Upper lobe of right lung (tissue), 1 donor: ENCODE results near the gene IQUB. TPM values are rescaled to one million over a fixed set of nuclear protein-coding genes. Genes with fewer than 3 reads are reported as not detected.

Experiments
- ATAC-seq: fragments of 200-7000 bp; cut with Tn5 transposase; one replicate; pipeline ENCODE4 v1.9.1; 2020; ENCODE audit warnings: mild to moderate bottlenecking, moderate library complexity
- DNase-seq: peaks from one replicate; pipeline ENCODE4 v3.0.0-alpha.2; 2020
- H3K27ac ChIP-seq: fragments of 200-600 bp; one replicate; pipeline ENCODE4 v1.8.0; 2022
- H3K27me3 ChIP-seq: fragments of 200-600 bp; one replicate; pipeline ENCODE4 v1.8.0; 2022; ENCODE audit warnings: mild to moderate bottlenecking
- H3K36me3 ChIP-seq: fragments of 200-600 bp; one replicate; pipeline ENCODE4 v1.8.0; 2022
- H3K4me1 ChIP-seq: fragments of 200-600 bp; one replicate; pipeline ENCODE4 v1.8.0; 2022
- H3K4me3 ChIP-seq: fragments of 200-600 bp; one replicate; pipeline ENCODE4 v1.8.0; 2022; ENCODE audit warnings: mild to moderate bottlenecking
- H3K9me3 ChIP-seq: fragments of 200-600 bp; one replicate; pipeline ENCODE4 v1.8.0; 2022
- intact Hi-C: fragments of 100-400 bp; cut with DNase I; formaldehyde crosslinking; loops from one replicate; pipeline ENCODE4 v1.11.0; 2022
- total RNA-seq: library from RNA; stranded (reverse); fragmentation: NEBNext Ultra II Directional; extraction: Animal tissue kit (Norgen Biotek cat#: 25700); gene quantifications from one replicate; pipeline ENCODE4 v1.2.1, GENCODE V29; 2021
- TF ChIP-seq, protein P1 (sequence below): fragments of 200-600 bp; IDR thresholded peaks from one replicate; pipeline ENCODE4 v1.8.0; 2022; ENCODE audit warnings: antibody characterized with exemption
- donor health status: DM: no; HTN: yes; CAD: no; lungs with severe emphysema.

The IQUB gene
- total RNA-seq, 1 donor from 2014 or later: 0.75 TPM

DNA sequence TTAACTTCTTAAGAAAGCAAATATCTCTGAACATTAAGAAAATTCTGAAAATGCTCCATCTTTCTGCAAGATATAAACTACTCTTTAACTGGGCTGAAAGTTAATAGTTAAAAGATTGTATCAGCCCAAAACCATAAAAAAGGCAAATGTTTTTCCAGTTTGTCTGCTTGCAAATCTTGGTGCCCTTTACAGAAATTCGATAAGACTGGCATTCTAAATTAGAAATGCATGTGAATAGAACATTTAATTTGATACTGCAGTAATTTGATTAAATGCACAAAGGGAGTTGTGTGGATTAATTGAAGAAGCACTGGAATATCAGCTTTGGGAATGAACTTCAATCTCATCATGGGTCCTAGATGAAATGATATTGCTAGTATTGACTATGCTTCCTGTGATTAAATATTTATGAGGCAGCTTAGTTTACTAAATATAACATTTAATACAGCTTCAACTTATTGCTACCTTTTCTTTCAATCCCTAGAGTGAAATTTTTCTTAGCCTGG is 78.4 kb downstream of the IQUB start:
- H3K27ac ChIP-seq: no peak overlapping the region
- H3K4me3 ChIP-seq: no peak overlapping the region
- DNase-seq (no peak), ATAC-seq (no peak)
- no peaks in the 10 kb centered on the region for H3K27me3 ChIP-seq
- intact Hi-C loops: no loop called here
- H3K4me1 ChIP-seq: no peaks in the 10 kb centered on the region
- H3K36me3 ChIP-seq: no peaks in the 10 kb centered on the region
- TF ChIP-seq, protein P1, sequence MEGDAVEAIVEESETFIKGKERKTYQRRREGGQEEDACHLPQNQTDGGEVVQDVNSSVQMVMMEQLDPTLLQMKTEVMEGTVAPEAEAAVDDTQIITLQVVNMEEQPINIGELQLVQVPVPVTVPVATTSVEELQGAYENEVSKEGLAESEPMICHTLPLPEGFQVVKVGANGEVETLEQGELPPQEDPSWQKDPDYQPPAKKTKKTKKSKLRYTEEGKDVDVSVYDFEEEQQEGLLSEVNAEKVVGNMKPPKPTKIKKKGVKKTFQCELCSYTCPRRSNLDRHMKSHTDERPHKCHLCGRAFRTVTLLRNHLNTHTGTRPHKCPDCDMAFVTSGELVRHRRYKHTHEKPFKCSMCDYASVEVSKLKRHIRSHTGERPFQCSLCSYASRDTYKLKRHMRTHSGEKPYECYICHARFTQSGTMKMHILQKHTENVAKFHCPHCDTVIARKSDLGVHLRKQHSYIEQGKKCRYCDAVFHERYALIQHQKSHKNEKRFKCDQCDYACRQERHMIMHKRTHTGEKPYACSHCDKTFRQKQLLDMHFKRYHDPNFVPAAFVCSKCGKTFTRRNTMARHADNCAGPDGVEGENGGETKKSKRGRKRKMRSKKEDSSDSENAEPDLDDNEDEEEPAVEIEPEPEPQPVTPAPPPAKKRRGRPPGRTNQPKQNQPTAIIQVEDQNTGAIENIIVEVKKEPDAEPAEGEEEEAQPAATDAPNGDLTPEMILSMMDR: no peak
- no peaks in the 10 kb centered on the region for H3K9me3 ChIP-seq

DNA sequence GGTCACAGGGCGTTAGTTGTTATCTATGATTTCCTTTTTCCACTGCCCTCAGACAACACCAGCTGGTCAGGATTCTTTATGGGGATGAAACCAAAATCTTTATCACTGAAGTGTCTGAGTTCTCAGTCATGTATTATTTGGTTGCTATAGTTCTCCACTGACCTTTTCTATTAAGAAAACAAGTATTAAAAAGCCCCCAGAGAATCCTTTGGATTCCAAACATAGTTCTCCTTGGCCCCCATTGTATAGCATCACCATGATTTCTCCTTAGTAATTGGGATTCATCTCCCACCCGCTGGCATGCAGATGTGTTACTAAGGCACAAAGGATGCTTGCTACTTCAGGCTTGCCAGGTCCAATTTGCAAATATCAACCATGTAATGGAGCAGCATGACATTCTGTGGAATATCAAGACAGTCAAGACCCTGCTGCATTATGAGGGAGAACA is 94.3 kb downstream of the IQUB start:
- no peak overlapping the region for H3K4me3 ChIP-seq
- H3K27ac ChIP-seq: no peak overlapping the region
- no peaks in the 10 kb centered on the region for H3K27me3 ChIP-seq
- H3K9me3 ChIP-seq: no peaks in the 10 kb centered on the region
- H3K4me1 ChIP-seq: no peaks in the 10 kb centered on the region
- H3K36me3 ChIP-seq: no peaks in the 10 kb centered on the region
- TF ChIP-seq, protein P1: no peak
- ATAC-seq (no peak), DNase-seq (no peak)
- intact Hi-C loops: no loop called here

DNA sequence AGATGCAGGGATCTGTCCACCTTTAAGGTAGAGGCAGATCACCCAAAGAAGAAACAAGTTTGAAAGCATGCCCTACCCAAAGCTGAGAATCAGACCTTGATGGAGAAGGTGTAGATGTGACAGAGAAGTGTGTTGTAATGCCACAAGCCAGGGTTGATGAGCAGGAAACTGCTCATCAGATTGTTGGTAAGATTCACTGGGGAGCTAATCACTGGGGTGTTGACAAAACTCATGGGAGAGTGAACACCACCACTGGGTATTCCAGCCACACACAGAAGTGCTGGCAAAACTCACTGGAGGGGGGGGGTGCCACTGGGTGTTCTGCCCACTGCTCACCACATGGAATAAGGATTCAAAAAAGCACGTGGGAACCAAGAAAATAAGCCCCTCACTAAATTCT is 95.2 kb downstream of the IQUB start:
- Histone ChIP-seq H3K9me3 (no peaks in the 10 kb centered on the region), H3K36me3 (no peaks in the 10 kb centered on the region), H3K4me3 (no peak overlapping the region), H3K4me1 (no peaks in the 10 kb centered on the region), H3K27me3 (no peaks in the 10 kb centered on the region), H3K27ac (no peak overlapping the region)
- no peak for DNase-seq
- ATAC-seq: no peak
- TF ChIP-seq, protein P1: no peak
- intact Hi-C loops: no loop called here

DNA sequence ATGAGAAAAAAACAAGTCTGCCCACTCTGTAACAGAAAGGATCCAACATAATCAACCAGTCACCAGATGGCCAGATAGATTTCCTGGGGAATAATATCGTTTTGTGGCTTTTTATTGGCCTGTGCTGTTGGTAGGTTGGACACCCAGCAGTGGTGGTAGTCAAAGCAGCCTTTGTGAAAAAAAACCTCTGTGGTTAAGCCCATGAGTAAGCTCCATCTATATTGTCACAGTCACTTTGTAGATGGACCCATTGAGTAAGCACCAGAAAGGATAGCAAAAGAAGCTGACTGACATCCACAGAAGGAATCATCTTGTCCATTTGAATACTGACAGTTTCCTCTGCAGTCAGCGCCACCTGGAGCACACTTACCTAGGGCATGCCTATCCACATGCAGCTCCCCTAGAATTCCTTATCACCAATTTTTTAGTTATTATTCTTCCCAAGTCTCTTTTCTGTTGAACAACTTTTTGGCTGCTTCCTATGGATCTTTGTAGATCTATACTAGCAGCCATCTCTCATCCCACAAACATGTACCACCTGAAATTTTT is 96.9 kb downstream of the IQUB start:
- H3K36me3 ChIP-seq: no peaks in the 10 kb centered on the region
- no peaks in the 10 kb centered on the region for H3K9me3 ChIP-seq
- no peaks in the 10 kb centered on the region for H3K4me1 ChIP-seq
- TF ChIP-seq, protein P1: no peak
- no peak for ATAC-seq
- no peak overlapping the region for H3K27ac ChIP-seq
- DNase-seq: no peak
- no peaks in the 10 kb centered on the region for H3K27me3 ChIP-seq
- intact Hi-C loops: no loop called here
- no peak overlapping the region for H3K4me3 ChIP-seq

DNA sequence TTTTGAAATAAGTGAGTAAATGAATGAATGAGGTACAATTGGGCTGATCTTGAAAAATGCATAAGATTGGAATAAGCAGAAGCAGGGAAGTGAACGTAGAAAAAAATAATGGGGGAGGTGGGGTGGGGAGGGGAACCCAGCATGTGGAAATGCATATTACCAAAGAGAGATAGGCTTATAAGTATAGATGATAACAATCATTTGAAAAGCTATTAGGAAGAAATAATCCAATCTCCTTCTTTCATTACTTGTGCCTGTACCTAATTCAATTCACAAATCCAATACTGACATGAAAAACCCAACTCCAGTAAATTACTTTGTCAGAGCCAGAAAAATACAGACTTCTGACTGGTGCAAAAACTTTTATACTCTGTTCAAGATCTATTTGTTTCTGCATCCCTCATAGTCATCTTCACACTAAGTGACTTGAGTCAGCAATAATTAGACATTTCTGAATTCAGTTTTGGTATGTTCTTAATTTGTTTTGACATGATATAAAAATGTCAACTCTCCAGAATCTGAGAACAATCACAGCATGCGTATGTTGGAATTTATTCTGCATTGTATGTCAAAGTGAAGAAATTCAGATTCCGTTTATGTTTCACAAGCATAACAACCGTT is 99.2 kb downstream of the IQUB start:
- Histone ChIP-seq H3K36me3 (no peaks in the 10 kb centered on the region), H3K4me1 (no peaks in the 10 kb centered on the region), H3K9me3 (no peaks in the 10 kb centered on the region), H3K27me3 (no peaks in the 10 kb centered on the region), H3K27ac (no peak overlapping the region), H3K4me3 (no peak overlapping the region)
- DNase-seq (no peak), ATAC-seq (no peak)
- TF ChIP-seq, protein P1: no peak
- intact Hi-C loops: no loop called here
